HCT116 (cell line): Measurements from ENCODE around the gene EFCAB8.

Experiments used
- CEBPB ChIP-seq: IDR thresholded peaks from 2 replicates; pipeline ENCODE4 v1.6.1; 2012; ENCODE audit warnings: low read depth
- EGR1 ChIP-seq: IDR thresholded peaks from 2 replicates; pipeline ENCODE4 v1.6.1; 2012; ENCODE audit warnings: low read depth
- ELF1 ChIP-seq: IDR thresholded peaks from 2 replicates; pipeline ENCODE4 v1.6.1; 2012; ENCODE audit warnings: low read depth, borderline replicate concordance
- EZH2 ChIP-seq: fragments of 200-600 bp; sonication (generic); IDR thresholded peaks from 2 replicates; pipeline ENCODE4 v1.6.1; 2017; ENCODE audit warnings: antibody characterized with exemption, mixed run types
- EZH2phosphoT487 ChIP-seq: fragments of 200-600 bp; IDR thresholded peaks from 2 replicates; pipeline ENCODE4 v1.6.1; 2018; ENCODE audit warnings: antibody characterized with exemption, borderline replicate concordance
- POLR2A ChIP-seq: IDR thresholded peaks from 2 replicates; pipeline ENCODE4 v1.7.0; 2011; ENCODE audit warnings: borderline replicate concordance; ENCODE audit not compliant: insufficient read depth, insufficient read length; ENCODE audit errors: extremely low read depth
- POLR2AphosphoS5 ChIP-seq: IDR thresholded peaks from 2 replicates; pipeline ENCODE4 v1.6.1; 2011; ENCODE audit warnings: mild to moderate bottlenecking, low read depth, low read length, moderate library complexity
- RAD21 ChIP-seq: IDR thresholded peaks from 2 replicates; pipeline ENCODE4 v1.6.1; 2012; ENCODE audit warnings: low read depth, mild to moderate bottlenecking
- SIN3A ChIP-seq: IDR thresholded peaks from 2 replicates; pipeline ENCODE4 v1.6.1; 2012; ENCODE audit warnings: low read depth
- TCF7L2 ChIP-seq: IDR thresholded peaks from 2 replicates; pipeline ENCODE4 v1.7.0; 2011; ENCODE audit warnings: borderline replicate concordance, inconsistent platforms; ENCODE audit not compliant: insufficient read depth, insufficient read length; ENCODE audit errors: extremely low read depth
- TF ChIP-seq, protein P1 (sequence below): IDR thresholded peaks from 2 replicates; pipeline ENCODE4 v1.6.1; 2011; ENCODE audit warnings: mild to moderate bottlenecking, low read length, moderate library complexity; ENCODE audit not compliant: insufficient replicate concordance; ENCODE audit errors: extremely low read depth
- TF ChIP-seq, protein P2 (sequence below): IDR thresholded peaks from 2 replicates; pipeline ENCODE4 v1.6.1; 2012
- TF ChIP-seq, protein P3 (sequence below), 3 experiments: fragments of 200-600 bp in 1 of 3; sonication (generic) in 1 of 3; IDR thresholded peaks in 2 of 3; conservative IDR thresholded peaks in 1 of 3; 2 replicates each; pipeline ENCODE4 v1.5.1; 2012 to 2017; ENCODE audit warnings: low read depth in 2 of 3, low read length in 2 of 3, antibody characterized with exemption in 1 of 3, borderline replicate concordance in 1 of 3, control low read depth in 1 of 3, mild to moderate bottlenecking in 1 of 3, mixed read lengths in 1 of 3, mixed run types in 1 of 3, moderate library complexity in 1 of 3; ENCODE audit not compliant: insufficient read depth in 1 of 3

DNA sequence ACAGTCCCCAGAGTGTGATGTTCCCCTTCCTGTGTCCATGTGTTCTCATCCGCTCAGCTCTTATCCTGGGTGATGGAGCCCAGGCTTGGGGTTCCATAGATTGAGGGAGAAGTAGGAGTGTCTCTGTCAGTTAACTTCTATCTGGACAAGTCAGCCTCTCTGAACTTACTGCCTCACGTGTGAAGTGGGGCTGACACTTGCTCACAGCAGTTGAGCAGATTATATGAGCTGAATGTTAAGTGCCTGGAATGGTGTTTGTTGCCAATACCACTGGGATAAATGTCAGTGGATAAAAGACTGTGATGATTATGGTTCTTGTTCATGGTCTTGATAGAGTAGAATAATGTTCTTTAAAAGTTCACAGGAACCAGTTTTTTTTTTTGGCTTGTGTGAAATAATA is 17.1 kb upstream of the EFCAB8 start:
- no peak for TF ChIP-seq POLR2AphosphoS5
- TF ChIP-seq EGR1 = no peak
- TF ChIP-seq TCF7L2 = no peak
- TF ChIP-seq, protein P1, sequence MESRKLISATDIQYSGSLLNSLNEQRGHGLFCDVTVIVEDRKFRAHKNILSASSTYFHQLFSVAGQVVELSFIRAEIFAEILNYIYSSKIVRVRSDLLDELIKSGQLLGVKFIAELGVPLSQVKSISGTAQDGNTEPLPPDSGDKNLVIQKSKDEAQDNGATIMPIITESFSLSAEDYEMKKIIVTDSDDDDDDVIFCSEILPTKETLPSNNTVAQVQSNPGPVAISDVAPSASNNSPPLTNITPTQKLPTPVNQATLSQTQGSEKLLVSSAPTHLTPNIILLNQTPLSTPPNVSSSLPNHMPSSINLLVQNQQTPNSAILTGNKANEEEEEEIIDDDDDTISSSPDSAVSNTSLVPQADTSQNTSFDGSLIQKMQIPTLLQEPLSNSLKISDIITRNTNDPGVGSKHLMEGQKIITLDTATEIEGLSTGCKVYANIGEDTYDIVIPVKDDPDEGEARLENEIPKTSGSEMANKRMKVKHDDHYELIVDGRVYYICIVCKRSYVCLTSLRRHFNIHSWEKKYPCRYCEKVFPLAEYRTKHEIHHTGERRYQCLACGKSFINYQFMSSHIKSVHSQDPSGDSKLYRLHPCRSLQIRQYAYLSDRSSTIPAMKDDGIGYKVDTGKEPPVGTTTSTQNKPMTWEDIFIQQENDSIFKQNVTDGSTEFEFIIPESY = no peak
- TF ChIP-seq EZH2phosphoT487 = no peak
- TF ChIP-seq, protein P2, sequence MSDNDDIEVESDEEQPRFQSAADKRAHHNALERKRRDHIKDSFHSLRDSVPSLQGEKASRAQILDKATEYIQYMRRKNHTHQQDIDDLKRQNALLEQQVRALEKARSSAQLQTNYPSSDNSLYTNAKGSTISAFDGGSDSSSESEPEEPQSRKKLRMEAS = no peak
- TF ChIP-seq POLR2A = no peak
- TF ChIP-seq, protein P3, sequence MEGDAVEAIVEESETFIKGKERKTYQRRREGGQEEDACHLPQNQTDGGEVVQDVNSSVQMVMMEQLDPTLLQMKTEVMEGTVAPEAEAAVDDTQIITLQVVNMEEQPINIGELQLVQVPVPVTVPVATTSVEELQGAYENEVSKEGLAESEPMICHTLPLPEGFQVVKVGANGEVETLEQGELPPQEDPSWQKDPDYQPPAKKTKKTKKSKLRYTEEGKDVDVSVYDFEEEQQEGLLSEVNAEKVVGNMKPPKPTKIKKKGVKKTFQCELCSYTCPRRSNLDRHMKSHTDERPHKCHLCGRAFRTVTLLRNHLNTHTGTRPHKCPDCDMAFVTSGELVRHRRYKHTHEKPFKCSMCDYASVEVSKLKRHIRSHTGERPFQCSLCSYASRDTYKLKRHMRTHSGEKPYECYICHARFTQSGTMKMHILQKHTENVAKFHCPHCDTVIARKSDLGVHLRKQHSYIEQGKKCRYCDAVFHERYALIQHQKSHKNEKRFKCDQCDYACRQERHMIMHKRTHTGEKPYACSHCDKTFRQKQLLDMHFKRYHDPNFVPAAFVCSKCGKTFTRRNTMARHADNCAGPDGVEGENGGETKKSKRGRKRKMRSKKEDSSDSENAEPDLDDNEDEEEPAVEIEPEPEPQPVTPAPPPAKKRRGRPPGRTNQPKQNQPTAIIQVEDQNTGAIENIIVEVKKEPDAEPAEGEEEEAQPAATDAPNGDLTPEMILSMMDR (IDR thresholded peaks at IDR 0.05 in 2 of 3, conservative IDR thresholded peaks at IDR 0.05 in 1 of 3; ENCODE audit: borderline replicate concordance in 1 of 3, insufficient read depth in 1 of 3, low read depth in 2 of 3, low read length in 2 of 3) = no peak
- TF ChIP-seq RAD21 = no peak
- TF ChIP-seq EZH2 = no peak
- no peak for TF ChIP-seq CEBPB
- no peak for TF ChIP-seq SIN3A
- TF ChIP-seq ELF1 = no peak
